OCI-LY3 (cell line): ENCODE results near the gene HM13.

Experiments used
- CTCF ChIP-seq: fragments of 200-600, 300-600 bp; sonication (generic); IDR thresholded peaks from 2 replicates; pipeline ENCODE4 v1.5.1; 2014; ENCODE audit warnings: antibody characterized with exemption, low read length, low read depth
- EZH2phosphoT487 ChIP-seq: fragments of 200-600 bp; shearing (Covaris generic); IDR thresholded peaks from 2 replicates; pipeline ENCODE4 v1.6.1; 2018; ENCODE audit warnings: antibody characterized with exemption, mixed run types, low read depth

DNA sequence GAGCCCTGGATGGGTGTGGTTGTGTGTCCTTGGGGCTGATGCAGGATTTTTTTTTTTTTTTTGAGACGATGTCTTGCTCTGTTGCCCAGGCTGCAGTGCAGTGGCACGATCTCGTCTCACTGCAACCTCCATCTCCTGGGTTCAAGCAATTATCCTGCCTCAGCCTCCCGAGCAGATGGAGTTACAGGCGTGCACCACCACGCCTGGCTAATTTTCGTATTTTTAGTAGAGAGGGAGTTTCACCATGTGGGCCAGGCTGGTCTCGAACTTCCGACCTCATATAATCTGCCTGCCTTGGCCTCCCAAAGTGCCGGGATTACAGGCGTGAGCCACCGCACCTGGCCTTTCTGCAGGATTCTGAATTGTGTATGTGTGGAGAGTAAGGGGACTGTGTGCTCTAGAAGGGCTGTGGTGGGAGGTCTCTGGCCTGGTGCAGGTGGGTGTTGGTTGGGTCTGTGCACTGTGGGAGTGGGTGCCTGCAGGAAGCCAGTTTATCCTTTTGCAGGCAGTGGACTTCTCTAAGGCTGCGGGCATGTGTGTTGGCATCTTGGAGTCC is 79.8 kb downstream of the HM13 start:
- no peak for TF ChIP-seq CTCF
- TF ChIP-seq EZH2phosphoT487, result no peak
